ENCODE data around the gene BCKDHB.

BCKDHB gene

GRCh38 chr6:80174900-80175572 is 68.6 kb downstream of the BCKDHB start:
- ChIA-PET POLR2A (ENCODE audit: low non-redundant PET) (no interaction called here), CTCF (interaction anchor here (0.6 to 1.1 kb wide), 2 partner anchors 17 to 31 kb away, joined by 3 to 4 read pairs; no protein-coding TSS in a partner anchor)
- no peak for DNase-seq (ENCODE audit: low spot score)
- no peak overlapping the region for H3K27ac ChIP-seq
- TF ChIP-seq CTCF (conservative IDR thresholded peaks at IDR 0.05; ENCODE audit: low read depth), result no peak

- POLR2A ChIA-PET (ENCODE audit: low non-redundant PET), result no interaction called here
- H3K27ac ChIP-seq, result no peak overlapping the region
- DNase-seq (ENCODE audit: low spot score), result no peak
- CTCF ChIA-PET, result no interaction called here
- no peak for TF ChIP-seq CTCF (conservative IDR thresholded peaks at IDR 0.05; ENCODE audit: low read depth)
Observed at GRCh38 chr6:80179695-80180094, 73.2 kb downstream of the BCKDHB start.

- POLR2A ChIA-PET (ENCODE audit: low non-redundant PET), result no interaction called here
- CTCF ChIA-PET, result interaction anchor here (0.6 to 0.9 kb wide), 2 partner anchors 11 to 20 kb away, joined by 3 read pairs; no protein-coding TSS in a partner anchor
Observed at GRCh38 chr6:80181352-80182081, 75.0 kb downstream of the BCKDHB start.

GRCh38 chr6:80182308-80182707 is 75.8 kb downstream of the BCKDHB start:
- ChIA-PET CTCF (interaction anchor here (0.6 to 0.9 kb wide), 3 partner anchors 19 to 29 kb away, joined by 3 to 5 read pairs (median 3); no protein-coding TSS in a partner anchor), POLR2A (ENCODE audit: low non-redundant PET) (no interaction called here)
- peak; percentile 72 for DNase-seq (ENCODE audit: low spot score)
- H3K27ac ChIP-seq, result no peak overlapping the region
- no peak for TF ChIP-seq CTCF (conservative IDR thresholded peaks at IDR 0.05; ENCODE audit: low read depth)

More at GRCh38 chr6:80181352-80182081, 75.0 kb downstream of the BCKDHB start:
- H3K27ac ChIP-seq, result no peak overlapping the region
- TF ChIP-seq CTCF (conservative IDR thresholded peaks at IDR 0.05; ENCODE audit: low read depth), result no peak
- DNase-seq (ENCODE audit: low spot score), result no peak

- H3K27ac ChIP-seq, result no peak overlapping the region
- POLR2A ChIA-PET (ENCODE audit: low non-redundant PET), result no interaction called here
- CTCF ChIA-PET, result no interaction called here
- no peak for DNase-seq (ENCODE audit: low spot score)
- no peak for TF ChIP-seq CTCF (conservative IDR thresholded peaks at IDR 0.05; ENCODE audit: low read depth)
Observed at GRCh38 chr6:80183019-80183795, 76.7 kb downstream of the BCKDHB start.

GRCh38 chr6:80185492-80185891 is 79.0 kb downstream of the BCKDHB start:
- TF ChIP-seq CTCF (conservative IDR thresholded peaks at IDR 0.05; ENCODE audit: low read depth), result no peak
- H3K27ac ChIP-seq, result no peak overlapping the region; the same call in 1 of the 2 replicates
- CTCF ChIA-PET, result no interaction called here
- POLR2A ChIA-PET (ENCODE audit: low non-redundant PET), result no interaction called here
- DNase-seq (ENCODE audit: low spot score), result no peak
